B cell (primary cell): Measurements from ENCODE around the gene HNRNPC.

Source experiments
- EZH2 ChIP-seq: IDR thresholded peaks from 2 replicates; pipeline ENCODE4 v1.6.1; 2012; ENCODE audit warnings: borderline replicate concordance, low read depth, mild to moderate bottlenecking, moderate library complexity, low read length; ENCODE audit not compliant: insufficient read depth, poor library complexity, severe bottlenecking
- TF ChIP-seq, protein P1 (sequence below): fragments of 200-600 bp; IDR thresholded peaks from one replicate; pipeline ENCODE4 v1.8.0; 2022; ENCODE audit warnings: antibody characterized with exemption, mild to moderate bottlenecking

DNA sequence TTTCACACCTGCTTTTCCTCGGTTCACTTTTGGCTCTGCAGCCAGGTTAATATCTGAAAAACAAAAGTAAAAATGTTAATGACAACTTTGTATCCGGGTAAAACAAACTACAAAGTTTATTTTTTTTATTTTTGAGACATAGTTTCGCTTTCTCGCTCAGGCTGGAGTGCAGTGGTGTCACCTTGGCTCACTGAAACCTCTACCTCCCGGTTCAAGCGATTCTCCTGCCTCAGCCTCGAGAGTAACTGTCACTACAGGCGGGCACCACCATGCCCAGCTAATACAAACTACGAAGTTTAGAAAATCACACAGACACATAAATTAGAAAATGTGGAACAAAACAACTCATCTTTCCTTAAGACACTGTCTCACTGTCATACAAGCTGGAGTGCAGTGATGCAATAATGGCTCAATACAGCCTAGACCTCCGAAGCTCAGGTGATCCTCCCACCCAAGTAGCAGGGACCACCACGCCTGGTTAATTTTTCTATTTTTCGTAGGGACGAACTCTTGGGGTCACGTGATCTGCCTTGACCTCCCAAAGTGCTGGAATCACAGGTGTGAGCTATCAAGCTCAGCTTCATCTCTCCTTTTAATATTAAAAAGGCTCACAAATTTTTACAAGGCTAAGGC lies 38.1 kb downstream of the HNRNPC start:
- no peak for TF ChIP-seq EZH2
- TF ChIP-seq, protein P1, sequence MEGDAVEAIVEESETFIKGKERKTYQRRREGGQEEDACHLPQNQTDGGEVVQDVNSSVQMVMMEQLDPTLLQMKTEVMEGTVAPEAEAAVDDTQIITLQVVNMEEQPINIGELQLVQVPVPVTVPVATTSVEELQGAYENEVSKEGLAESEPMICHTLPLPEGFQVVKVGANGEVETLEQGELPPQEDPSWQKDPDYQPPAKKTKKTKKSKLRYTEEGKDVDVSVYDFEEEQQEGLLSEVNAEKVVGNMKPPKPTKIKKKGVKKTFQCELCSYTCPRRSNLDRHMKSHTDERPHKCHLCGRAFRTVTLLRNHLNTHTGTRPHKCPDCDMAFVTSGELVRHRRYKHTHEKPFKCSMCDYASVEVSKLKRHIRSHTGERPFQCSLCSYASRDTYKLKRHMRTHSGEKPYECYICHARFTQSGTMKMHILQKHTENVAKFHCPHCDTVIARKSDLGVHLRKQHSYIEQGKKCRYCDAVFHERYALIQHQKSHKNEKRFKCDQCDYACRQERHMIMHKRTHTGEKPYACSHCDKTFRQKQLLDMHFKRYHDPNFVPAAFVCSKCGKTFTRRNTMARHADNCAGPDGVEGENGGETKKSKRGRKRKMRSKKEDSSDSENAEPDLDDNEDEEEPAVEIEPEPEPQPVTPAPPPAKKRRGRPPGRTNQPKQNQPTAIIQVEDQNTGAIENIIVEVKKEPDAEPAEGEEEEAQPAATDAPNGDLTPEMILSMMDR: no peak
